ENCODE measurements around the gene PPP1R10.

DNA sequence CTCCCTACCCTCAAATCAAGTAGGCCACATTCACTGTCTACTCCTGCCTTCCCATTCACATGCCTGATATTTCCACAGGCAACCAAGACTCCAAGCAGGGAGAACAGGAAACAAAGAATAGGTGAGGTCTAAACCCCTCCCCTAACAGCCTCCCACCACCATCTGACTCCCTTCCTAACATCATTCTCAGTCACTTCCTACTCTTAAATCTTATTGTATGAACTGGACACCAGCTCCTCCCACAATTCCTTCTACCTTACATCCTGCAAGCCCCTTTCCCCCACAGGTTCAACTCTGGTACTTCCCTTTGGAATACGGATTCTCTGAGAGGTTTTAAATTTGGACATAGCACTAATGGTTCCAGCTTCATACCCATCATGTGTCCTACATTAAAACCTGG is 28.9 kb upstream of the PPP1R10 start:
- TF ChIP-seq, protein P1, sequence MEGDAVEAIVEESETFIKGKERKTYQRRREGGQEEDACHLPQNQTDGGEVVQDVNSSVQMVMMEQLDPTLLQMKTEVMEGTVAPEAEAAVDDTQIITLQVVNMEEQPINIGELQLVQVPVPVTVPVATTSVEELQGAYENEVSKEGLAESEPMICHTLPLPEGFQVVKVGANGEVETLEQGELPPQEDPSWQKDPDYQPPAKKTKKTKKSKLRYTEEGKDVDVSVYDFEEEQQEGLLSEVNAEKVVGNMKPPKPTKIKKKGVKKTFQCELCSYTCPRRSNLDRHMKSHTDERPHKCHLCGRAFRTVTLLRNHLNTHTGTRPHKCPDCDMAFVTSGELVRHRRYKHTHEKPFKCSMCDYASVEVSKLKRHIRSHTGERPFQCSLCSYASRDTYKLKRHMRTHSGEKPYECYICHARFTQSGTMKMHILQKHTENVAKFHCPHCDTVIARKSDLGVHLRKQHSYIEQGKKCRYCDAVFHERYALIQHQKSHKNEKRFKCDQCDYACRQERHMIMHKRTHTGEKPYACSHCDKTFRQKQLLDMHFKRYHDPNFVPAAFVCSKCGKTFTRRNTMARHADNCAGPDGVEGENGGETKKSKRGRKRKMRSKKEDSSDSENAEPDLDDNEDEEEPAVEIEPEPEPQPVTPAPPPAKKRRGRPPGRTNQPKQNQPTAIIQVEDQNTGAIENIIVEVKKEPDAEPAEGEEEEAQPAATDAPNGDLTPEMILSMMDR (IDR thresholded peaks at IDR 0.05) = no peak
- TF ChIP-seq ZFX (IDR thresholded peaks at IDR 0.05; ENCODE audit: borderline replicate concordance) = no peak

Measured in 22Rv1 (cell line).